Lower leg skin (tissue), 4 donors: ENCODE measurements around the gene DENND4C. TPM values are rescaled to one million over a fixed set of nuclear protein-coding genes. Genes with fewer than 3 reads are reported as not detected.

ENCODE experiments used
- DNase-seq, 2 donors: peaks; one replicate each; pipeline ENCODE4 v3.0.0-alpha.2; 2019; ENCODE audit warnings: low spot score in 2 of 2
- H3K4me3 ChIP-seq: fragments of 200-600 bp; sonication (generic); 2 replicates; pipeline ENCODE4 v1.5.1; 2017; ENCODE audit warnings: mild to moderate bottlenecking, low read depth; ENCODE audit not compliant: poor library complexity, severe bottlenecking
- CTCF ChIP-seq, 3 donors: fragments of 450-650 bp; IDR thresholded peaks; one replicate each; pipeline ENCODE4 v1.5.1; 2016; ENCODE audit warnings: antibody characterized with exemption in 3 of 3, mild to moderate bottlenecking in 3 of 3, moderate library complexity in 2 of 3
- POLR2A ChIP-seq, 2 donors: fragments of 450-650 bp; IDR thresholded peaks; one replicate each; pipeline ENCODE4 v1.6.1; 2016 to 2017; ENCODE audit warnings: antibody characterized with exemption in 2 of 2, mild to moderate bottlenecking in 1 of 2, moderate library complexity in 1 of 2
- WGBS, 2 donors: methylation state at CpG; one replicate each; pipeline ENCODE4 v1.1.5; 2018; 5-methylcytosine and 5-hydroxymethylcytosine counted together
- intact Hi-C: fragments of 100-400 bp; cut with DNase I; formaldehyde crosslinking; loops from one replicate; pipeline ENCODE4 v1.15.0; 2023; ENCODE audit warnings: low total_unique reads
- total RNA-seq, 4 donors: library from RNA; depleted of rRNA; stranded (reverse); fragments of >200 nt; gene quantifications; one replicate each; pipeline ENCODE4 v1.1.0, GENCODE V29; 2016

Gene DENND4C
- 100 to 1,000 TPM in 2 of 4 donors, 10 to 100 TPM in 2; 78.2 to 119 (median 104) TPM for total RNA-seq

GRCh38 chr9:19230355-19231125 is at the start of gene DENND4C:
Gene DENND4C, plus strand, starts transcription at chr9:19230693. Its CDS starts 45,482 bp downstream, at chr9:19276175.
- intact Hi-C loops: no loop called here
- WGBS, 2 donors: 0 to 1% methylated on average over 58 to 76 of the region's 86 CpGs
- TF ChIP-seq CTCF (IDR thresholded peaks at IDR 0.05) (no peak), POLR2A (IDR thresholded peaks at IDR 0.05) (peak in 1 of 2 donors; percentile 34)

GRCh38 chr9:19180991-19181390 is 49.5 kb upstream of the DENND4C start:
- TF ChIP-seq POLR2A (IDR thresholded peaks at IDR 0.05): no peak
- TF ChIP-seq CTCF (IDR thresholded peaks at IDR 0.05): no peak
- peak in 1 of 2 donors; percentile 75 for DNase-seq
- 51 to 62% methylated on average over 5 of the region's 5 CpGs for WGBS, 2 donors
- H3K4me3 ChIP-seq: no peak overlapping the region
- intact Hi-C loops: no loop called here

More at GRCh38 chr9:19230355-19231125, at the start of gene DENND4C:
- peak within 1 kb of the TSS; percentile 95 for H3K4me3 ChIP-seq
- DNase-seq: peak; percentile 81 to 96

- intact Hi-C loops: no loop called here
- DNase-seq: no peak
- no peak overlapping the region for H3K4me3 ChIP-seq
- TF ChIP-seq POLR2A (IDR thresholded peaks at IDR 0.05) (no peak), CTCF (IDR thresholded peaks at IDR 0.05) (no peak)
- WGBS, 2 donors: 55 to 70% methylated on average over 5 of the region's 5 CpGs
Measured at GRCh38 chr9:19181561-19181960, 48.9 kb upstream of the DENND4C start.

GRCh38 chr9:19184144-19184917 is 46.2 kb upstream of the DENND4C start:
- TF ChIP-seq CTCF (IDR thresholded peaks at IDR 0.05) (no peak), POLR2A (IDR thresholded peaks at IDR 0.05) (peak in 1 of 2 donors; percentile 17)
- 8% methylated on average over 7 of the region's 7 CpGs for WGBS, 2 donors
- H3K4me3 ChIP-seq: no peak overlapping the region
- peak; percentile 94 to 97 for DNase-seq
- intact Hi-C loops: no loop called here

- intact Hi-C loops: no loop called here
- WGBS, 2 donors: 63 to 68% methylated on average over 1 of the region's 1 CpG
- no peak for DNase-seq
- H3K4me3 ChIP-seq: no peak overlapping the region
- TF ChIP-seq CTCF (IDR thresholded peaks at IDR 0.05) (no peak), POLR2A (IDR thresholded peaks at IDR 0.05) (no peak)
Measured at GRCh38 chr9:19185191-19185590, 45.3 kb upstream of the DENND4C start.
